ENCODE data around the gene RASSF7.
"Not testable (repeated sequence)": the region's sequence is repeated elsewhere in the genome, so short reads cannot be mapped to it uniquely, and the experiment has no call there.

The RASSF7 gene

DNA sequence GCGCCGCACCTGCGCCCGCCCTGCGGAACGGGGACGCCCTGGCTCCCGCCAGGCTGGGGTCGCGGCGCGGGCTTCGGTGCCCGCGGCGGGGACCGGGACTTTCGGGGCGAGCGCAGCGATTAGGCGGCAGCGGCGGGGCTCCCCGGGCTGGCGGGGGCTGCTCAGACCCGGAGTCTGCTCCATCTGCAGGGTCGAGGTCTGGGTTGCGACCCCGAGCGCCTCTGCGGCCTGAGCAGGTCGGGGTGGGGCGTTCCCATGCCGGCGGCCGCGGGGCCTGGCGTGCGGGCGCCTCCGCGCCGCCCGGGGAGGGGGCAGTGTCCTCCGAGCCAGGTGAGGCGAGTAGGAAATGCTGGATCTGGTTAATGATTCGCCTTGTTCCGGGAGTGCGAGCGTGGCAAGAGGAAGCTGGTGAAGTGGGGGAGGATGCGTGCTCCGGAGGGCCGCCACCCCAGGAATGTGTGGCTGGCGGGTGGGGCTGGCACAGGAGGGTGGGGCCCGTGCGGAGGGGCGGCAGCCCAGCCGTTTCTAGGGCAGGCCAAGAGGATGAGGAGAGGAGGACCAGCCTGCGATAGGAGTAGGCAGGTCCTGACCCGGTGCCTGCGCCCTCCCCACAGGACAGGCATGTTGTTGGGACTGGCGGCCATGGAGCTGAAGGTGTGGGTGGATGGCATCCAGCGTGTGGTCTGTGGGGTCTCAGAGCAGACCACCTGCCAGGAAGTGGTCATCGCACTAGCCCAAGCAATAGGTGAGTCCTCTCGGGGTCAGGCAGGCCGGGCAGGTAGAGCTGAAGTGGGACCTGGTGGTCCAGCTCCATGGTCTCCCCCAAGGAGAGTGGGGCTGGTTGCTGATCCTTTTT lies 606 bp downstream of the RASSF7 start:
- peak; percentile 60 for DNase-seq
- in situ Hi-C loops (cut with MboI; ENCODE audit: low pct_unique_long_range_greater_than_20kb, low sequenced_read_pairs) = no loop called here

DNA sequence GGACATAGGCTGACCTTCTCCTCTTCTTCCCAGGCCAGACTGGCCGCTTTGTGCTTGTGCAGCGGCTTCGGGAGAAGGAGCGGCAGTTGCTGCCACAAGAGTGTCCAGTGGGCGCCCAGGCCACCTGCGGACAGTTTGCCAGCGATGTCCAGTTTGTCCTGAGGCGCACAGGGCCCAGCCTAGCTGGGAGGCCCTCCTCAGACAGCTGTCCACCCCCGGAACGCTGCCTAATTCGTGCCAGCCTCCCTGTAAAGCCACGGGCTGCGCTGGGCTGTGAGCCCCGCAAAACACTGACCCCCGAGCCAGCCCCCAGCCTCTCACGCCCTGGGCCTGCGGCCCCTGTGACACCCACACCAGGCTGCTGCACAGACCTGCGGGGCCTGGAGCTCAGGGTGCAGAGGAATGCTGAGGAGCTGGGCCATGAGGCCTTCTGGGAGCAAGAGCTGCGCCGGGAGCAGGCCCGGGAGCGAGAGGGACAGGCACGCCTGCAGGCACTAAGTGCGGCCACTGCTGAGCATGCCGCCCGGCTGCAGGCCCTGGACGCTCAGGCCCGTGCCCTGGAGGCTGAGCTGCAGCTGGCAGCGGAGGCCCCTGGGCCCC lies 1.4 kb downstream of the RASSF7 start:
- DNase-seq = no peak
- in situ Hi-C loops (cut with MboI; ENCODE audit: low pct_unique_long_range_greater_than_20kb, low sequenced_read_pairs) = no loop called here

DNA sequence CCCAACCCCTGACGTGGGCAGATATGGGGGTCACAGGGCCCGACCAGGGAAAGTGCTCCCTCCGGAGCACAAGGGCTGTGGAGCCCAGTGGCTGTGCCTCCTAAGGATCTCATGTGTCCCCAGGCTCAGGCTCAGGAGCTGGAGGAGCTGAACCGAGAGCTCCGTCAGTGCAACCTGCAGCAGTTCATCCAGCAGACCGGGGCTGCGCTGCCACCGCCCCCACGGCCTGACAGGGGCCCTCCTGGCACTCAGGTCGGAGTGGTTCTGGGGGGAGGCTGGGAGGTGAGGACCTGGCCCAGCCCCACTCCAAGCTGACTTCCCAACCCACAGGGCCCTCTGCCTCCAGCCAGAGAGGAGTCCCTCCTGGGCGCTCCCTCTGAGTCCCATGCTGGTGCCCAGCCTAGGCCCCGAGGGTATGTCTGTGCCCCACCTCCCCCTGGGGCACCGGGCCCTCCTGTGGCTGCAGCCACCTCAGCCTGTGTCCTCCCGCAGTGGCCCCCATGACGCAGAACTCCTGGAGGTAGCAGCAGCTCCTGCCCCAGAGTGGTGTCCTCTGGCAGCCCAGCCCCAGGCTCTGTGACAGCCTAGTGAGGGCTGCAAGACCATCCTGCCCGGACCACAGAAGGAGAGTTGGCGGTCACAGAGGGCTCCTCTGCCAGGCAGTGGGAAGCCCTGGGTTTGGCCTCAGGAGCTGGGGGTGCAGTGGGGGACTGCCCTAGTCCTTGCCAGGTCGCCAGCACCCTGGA lies 2.5 kb downstream of the RASSF7 start:
- DNase-seq = no peak
- in situ Hi-C loops (cut with MboI; ENCODE audit: low pct_unique_long_range_greater_than_20kb, low sequenced_read_pairs) = no loop called here

DNA sequence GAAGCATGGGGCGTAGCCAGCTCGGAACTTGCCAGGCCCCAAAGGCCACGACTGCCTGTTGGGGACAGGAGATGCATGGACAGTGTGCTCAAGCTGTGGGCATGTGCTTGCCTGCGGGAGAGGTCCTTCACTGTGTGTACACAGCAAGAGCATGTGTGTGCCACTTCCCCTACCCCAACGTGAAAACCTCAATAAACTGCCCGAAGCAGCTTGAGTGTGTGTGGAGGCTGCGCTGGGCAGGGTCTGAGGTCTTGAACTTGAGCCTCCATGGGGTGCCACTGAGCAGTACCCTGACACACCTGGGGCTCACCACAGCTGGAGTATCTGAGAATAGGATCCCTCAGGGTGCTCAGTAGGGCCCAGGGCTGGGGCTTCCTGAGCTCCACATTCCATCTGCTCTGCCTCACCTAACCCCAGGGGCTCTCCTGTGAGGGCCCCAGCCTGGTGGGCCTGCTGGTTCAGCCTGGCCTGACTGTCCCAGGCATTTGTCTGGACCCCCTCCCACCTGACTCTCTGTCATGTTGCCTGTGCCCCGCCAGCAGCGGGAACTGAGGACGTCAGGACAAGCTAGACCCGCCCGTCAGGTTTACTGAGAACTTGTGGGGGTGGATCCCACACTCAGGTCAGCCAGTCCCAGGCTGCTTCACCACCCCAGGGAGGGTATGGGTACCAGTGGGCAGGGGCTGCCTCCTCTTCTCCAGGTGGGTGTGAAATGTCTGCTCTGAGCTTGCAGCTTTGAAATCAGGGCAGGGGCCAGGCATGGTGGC lies 3.2 kb downstream of the RASSF7 start:
- no peak for DNase-seq
- in situ Hi-C loops (cut with MboI; ENCODE audit: low pct_unique_long_range_greater_than_20kb, low sequenced_read_pairs) = no loop called here

DNA sequence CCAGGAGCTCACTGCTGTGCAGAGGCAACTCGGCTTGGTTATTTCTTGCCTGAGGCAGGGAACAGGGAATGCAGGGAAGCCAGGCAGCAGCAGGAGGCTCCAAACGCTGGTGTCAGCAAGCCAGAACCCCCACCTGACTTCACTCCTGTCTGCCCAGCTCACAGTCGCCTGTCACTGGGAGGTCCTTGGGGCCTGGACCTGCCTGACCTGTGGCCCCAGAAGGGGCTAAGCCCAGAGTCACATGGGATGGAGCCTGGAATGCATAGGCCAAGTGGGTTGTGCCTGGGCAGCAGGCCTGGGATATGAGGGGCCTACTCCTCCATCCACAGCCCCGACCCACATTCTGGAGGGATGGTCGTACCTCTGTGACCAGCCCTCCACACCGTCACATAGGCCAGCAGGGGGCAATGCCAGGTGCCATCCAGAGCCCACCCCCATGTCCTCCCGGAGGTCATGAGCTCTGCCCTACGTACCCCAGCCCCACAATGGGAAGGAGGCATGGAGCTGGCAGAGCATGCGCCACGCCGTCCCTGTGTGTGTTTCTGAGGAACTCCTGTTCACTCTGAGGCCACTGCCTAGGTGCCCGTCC lies 5.2 kb downstream of the RASSF7 start:
- in situ Hi-C loops (cut with MboI; ENCODE audit: low pct_unique_long_range_greater_than_20kb, low sequenced_read_pairs) = no loop called here
- DNase-seq = no peak

DNA sequence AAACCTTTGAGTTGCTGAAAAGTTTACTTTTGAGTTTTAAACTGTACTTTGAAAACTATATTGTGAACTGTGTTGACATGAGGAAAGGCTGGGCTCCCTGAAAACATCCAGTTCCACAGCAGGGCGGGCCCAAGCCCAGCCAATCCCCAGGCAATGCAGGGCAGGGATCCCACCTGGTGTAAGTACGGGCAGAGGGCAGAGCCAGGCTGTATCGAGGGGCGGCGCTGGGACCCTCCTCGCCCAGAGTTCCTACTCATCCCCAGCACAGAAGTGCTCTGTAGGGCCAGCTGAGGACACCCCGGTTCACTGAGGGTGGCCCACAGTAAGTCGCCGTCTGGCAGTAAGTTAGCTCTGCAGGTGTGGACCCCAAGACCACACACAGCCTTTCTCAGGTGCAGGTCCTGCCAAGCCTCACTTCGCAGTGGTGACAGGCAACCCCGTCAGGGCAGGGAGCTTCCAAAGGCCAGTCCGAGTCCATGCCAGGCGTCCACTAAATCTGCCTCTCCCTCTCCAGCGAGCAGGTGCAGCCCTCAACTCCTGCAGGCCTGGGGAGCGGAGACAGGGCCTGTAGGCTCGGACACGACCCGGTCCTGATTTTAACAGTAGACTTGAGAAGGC lies 6.3 kb downstream of the RASSF7 start:
- in situ Hi-C loops (cut with MboI; ENCODE audit: low pct_unique_long_range_greater_than_20kb, low sequenced_read_pairs) = no loop called here
- no peak for DNase-seq

DNA sequence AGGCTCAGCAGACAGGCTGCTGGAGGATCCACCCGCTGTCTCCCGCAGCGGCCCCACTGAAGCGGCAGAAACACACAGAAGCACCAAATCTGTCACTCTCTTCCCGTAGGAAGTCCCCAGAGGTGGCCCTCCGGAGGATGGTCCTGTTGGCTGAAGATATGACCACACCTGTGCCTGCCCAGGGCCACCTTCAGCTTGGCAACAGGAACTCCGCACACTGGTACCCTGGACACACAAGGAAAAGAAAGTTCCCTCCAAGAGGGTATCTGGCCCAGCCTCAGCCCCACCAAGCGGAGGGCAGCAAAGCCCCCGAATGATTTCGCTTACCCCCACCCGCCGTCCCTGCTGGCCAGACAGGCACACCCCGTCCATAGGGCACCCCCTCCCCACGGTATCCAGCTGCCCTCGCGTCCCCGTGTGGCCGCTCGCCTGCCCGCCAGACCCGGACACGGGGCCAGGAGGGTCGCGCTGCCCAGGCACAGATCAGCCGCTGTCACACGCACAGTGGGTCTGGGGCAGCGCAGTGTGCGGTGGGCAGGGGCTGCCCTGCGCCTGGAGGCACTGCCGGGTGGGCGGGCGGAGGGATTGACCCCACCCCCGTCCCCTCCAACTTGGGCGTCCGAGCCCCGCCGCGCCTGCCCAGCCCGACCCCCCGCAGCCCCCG lies 7.0 kb downstream of the RASSF7 start:
- no peak for DNase-seq
- in situ Hi-C loops (cut with MboI; ENCODE audit: low pct_unique_long_range_greater_than_20kb, low sequenced_read_pairs) = no loop called here

DNA sequence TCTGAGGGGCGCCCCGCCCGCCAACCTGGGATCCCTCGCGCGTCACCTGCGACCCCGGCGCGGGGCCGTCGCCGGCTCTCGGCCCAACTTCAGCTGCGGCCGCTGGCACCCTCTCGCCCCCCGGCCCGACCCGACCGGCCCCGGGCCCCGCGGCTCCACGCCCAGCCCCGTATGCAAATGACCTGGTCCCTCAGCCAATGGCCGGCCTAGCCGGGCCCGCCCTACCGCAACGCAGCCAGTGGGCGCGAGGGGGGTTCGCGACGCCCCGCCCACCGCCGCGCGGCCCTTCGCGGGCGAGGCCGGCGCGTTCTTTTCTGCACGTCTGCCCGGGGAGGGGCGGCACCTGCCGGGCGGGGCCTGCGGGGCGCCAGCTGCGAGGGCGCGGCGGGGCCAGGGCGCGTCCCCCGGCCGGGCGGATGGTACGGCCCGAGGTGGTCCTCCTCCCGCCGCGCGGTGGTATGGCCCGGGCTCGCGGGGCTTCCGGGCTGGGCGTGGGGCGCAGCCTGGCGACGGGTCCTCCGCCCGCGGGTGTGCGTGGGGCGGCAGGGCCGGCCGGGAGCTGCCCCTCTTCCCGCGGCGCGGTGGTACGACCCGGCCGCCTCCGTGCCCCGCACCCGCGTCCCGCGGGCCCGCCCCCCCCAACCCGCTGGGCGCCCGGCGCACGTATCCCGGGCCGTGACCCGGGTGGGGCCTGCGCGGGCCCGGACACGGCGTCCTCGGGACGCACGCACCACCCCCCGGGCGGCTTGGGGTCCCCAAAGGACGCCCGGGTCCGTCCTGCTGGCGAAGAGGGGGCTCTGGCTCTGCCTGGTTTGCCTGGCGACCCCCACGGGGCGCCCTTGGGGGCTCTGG lies 7.8 kb downstream of the RASSF7 start:
- peak; percentile 94 for DNase-seq
- in situ Hi-C loops (cut with MboI; ENCODE audit: low pct_unique_long_range_greater_than_20kb, low sequenced_read_pairs) = no loop called here

DNA sequence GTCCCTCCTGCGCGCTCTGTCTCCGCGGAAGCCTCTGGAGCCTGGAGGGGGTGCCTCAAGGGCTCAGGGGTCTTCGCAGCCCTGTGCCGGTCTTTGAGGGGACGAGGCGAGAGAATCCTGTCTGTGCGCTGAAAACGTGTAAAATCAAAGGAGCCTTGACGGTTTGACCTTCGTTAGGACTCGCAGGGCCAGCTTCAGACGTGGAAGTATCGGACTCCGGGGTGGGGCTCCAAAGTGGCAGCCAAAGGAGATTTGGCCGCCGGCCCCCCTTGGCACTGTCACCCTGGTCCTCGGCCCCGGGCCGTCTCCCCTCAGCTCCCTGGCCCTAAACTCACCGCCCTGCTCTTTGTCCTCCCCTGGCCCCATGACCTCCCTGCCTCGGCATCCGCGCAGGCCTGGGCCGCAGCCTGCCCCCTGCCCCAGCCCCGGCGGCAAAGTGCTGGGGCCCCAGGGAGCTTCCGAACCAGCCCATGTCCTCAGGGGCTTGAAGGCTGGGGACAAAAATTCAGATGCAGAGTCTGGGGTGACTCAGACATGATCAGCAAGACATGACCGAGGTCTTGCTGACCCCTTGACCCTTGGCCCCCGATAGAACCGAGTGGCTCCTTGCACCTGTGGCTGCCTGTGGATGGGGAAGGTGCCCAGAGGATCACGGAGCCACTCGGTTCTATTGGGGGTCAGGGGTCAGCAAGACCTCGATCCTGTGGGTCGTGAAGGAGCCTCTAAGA lies 8.6 kb downstream of the RASSF7 start:
- in situ Hi-C loops (cut with MboI; ENCODE audit: low pct_unique_long_range_greater_than_20kb, low sequenced_read_pairs) = no loop called here
- no peak for DNase-seq

DNA sequence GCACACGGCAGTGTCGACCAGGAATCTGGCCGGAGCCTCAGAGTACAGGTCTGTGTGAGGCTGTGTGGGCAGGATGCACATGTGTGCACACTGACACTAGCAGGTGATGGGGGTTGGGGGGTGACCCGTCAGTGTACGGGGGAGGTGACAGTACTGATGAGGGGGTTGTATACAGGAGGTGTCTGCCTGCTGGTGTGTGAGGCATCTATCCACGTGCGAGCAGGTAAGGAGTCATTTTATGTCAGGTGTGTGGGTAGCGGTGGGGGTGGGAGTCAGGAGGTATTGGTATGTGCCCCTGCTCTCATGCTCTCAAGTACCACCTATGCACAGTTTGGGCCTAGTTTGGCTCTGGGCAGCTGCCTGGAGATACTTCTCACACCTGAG lies 11.0 kb downstream of the RASSF7 start:
- in situ Hi-C loops (cut with MboI; ENCODE audit: low pct_unique_long_range_greater_than_20kb, low sequenced_read_pairs) = no loop called here

DNA sequence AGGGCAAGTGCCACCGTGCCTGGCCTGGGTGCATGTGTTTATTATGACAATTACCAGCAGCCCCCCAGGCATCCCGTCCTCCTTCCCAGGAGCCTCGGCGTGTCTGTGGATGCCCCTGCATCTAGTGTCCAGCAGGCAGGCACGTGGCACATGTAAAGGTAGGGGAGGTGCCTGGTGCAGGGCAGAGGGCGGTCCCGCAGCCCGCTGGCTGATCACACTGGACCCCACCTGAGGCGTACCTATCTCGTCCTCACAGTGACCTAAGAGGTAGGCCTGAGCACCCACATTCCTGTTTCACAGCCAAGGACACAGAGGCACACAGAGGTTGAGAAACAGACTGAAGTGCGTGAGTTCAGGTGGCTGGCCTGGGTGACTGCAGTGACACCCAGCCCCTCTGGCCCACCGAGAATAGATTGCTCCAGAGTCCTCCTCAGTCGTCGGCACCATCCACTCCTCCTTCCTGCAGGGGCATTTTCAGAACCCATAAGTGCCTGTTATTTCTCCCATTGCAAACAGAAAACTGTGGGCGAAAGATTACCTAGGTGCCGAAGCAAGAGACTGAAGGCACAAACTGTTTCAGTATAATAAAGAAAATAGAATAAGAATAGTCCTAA lies 12.5 kb downstream of the RASSF7 start:
- in situ Hi-C loops (cut with MboI; ENCODE audit: low pct_unique_long_range_greater_than_20kb, low sequenced_read_pairs) = no loop called here

More for the DNA sequence above, 11.0 kb downstream of the RASSF7 start:
- no peak for DNase-seq

DNA sequence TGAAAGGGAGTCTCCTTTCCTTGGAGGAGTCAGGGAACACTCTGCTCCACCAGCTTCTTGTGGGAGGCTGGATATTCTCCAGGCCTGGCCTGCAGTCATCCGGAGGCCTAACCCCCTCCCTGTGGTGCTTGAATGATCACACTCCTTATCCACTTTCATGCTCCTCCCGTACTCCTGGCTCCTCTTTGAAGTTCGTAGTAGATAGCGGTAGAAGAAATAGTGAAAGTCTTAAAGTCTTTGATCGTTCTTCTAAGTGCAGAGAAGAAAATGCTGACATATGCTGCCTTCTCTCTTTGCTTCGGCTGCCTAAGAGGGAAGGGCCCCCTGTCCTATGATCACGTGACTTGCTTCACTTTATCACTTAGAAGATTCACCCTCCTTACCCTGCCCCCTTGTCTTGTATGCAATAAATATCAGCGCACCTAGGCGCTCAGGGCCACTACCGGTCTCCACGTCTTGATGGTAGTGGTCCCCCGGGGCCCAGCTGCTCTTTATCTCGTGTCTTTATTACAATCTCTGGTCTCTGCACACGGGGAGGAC lies 13.3 kb downstream of the RASSF7 start:
- in situ Hi-C loops (cut with MboI; ENCODE audit: low pct_unique_long_range_greater_than_20kb, low sequenced_read_pairs); DNase-seq: not testable (repeated sequence)

More for the DNA sequence above, 12.5 kb downstream of the RASSF7 start:
- no peak for DNase-seq

DNA sequence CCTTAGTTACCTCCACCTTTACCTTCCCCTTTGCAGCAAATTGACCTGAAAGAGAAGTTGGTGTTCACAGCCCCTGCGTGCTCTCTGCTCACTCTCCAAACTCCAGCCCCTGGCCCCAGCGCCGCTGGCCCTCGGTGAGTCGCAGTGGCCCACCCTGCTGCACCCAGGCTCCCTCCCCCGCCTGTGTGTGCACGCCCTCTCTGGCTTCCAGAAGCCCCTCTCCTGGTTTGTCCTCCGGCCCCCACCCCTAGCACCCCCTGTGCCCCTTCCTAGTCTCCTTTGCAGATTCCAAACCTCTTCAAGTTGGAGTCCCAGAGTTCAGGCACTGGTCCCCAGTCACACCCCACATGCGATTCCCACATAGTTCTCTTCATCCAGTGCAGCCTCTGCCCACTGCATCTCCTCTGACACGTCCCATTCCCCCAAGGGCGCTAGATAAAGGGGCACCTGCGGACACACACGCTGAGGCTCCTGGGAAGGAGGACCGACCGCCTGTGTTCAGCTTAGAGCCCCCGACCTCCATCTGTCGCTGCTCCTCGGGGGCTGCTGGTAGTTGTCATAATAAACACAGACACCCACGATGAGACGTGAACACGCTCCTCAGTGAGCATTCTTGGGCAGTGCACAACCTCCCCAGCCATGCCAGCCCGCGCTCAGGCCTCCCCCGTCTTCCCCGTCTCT lies 14.0 kb downstream of the RASSF7 start:
- in situ Hi-C loops (cut with MboI; ENCODE audit: low pct_unique_long_range_greater_than_20kb, low sequenced_read_pairs) = no loop called here
- DNase-seq = no peak

DNA sequence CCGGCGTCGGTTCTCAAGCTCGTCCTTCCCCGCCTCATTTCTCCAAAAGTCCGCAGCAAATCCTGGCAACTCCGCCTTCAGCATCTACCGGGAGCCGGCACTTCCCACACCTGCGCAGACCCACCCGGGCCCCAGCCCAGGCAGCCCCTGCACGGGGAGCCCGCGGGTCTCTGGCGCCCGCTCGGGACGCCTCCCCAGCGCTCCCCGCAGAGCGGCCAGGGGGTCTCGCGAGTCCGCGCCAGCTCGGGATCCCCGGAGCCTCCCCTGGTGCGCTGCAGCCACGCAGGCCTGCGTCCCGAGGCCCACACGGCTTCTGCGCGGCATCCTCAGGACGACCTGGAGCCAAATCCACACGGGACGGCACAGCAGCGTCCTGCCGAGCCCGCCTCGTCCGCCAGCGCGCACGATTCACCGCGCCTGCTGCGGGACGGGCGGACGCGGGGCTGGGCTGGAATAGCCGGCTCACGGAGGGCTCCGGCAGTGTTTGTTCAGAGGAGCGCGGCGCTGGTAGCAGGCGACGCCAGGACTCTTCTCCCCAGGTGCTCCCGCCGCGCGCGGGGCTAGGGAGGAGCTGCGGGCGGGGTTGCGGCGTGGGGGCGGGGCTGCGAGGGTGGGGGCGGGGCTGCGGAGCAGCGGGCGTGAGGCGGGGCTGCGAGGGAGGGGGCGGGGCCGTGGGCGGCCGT lies 14.7 kb downstream of the RASSF7 start:
- DNase-seq = peak; percentile 52
- in situ Hi-C loops (cut with MboI; ENCODE audit: low pct_unique_long_range_greater_than_20kb, low sequenced_read_pairs) = no loop called here

Data from KBM-7 (cell line).